PC-3 (cell line): ENCODE data around the gene ABHD16A.

Source experiments
- EZH2 ChIP-seq: fragments of 300-600 bp; sonication (generic); IDR thresholded peaks from one replicate; pipeline ENCODE4 v1.6.1; 2017; ENCODE audit warnings: antibody characterized with exemption, mild to moderate bottlenecking, low read length; ENCODE audit not compliant: unreplicated experiment
- EZH2phosphoT487 ChIP-seq: fragments of 300-600 bp; sonication (generic); IDR thresholded peaks from 2 replicates; pipeline ENCODE4 v1.6.1; 2018; ENCODE audit warnings: mild to moderate bottlenecking, antibody characterized with exemption, low read length, borderline replicate concordance
- TF ChIP-seq, protein P1 (sequence below): fragments of 300-600 bp; sonication (generic); conservative IDR thresholded peaks from 2 replicates; pipeline ENCODE4 v1.5.1; 2017; ENCODE audit warnings: antibody characterized with exemption, low read depth, mild to moderate bottlenecking, low read length

- TF ChIP-seq, protein P1, sequence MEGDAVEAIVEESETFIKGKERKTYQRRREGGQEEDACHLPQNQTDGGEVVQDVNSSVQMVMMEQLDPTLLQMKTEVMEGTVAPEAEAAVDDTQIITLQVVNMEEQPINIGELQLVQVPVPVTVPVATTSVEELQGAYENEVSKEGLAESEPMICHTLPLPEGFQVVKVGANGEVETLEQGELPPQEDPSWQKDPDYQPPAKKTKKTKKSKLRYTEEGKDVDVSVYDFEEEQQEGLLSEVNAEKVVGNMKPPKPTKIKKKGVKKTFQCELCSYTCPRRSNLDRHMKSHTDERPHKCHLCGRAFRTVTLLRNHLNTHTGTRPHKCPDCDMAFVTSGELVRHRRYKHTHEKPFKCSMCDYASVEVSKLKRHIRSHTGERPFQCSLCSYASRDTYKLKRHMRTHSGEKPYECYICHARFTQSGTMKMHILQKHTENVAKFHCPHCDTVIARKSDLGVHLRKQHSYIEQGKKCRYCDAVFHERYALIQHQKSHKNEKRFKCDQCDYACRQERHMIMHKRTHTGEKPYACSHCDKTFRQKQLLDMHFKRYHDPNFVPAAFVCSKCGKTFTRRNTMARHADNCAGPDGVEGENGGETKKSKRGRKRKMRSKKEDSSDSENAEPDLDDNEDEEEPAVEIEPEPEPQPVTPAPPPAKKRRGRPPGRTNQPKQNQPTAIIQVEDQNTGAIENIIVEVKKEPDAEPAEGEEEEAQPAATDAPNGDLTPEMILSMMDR, result no peak
- TF ChIP-seq EZH2 (no peak), EZH2phosphoT487 (no peak)
Observed at GRCh38 chr6:31708224-31708623, 5.1 kb upstream of the ABHD16A start.
